ENCODE measurements around the gene MYO9A.
"Not testable (repeated sequence)": the region's sequence is repeated elsewhere in the genome, so short reads cannot be mapped to it uniquely, and the experiment has no call there.

MYO9A gene

GRCh38 chr15:72009222-72009621 is 108.7 kb downstream of the MYO9A start:
- H3K9me3 ChIP-seq (ENCODE audit: severe bottlenecking), result no peaks in the 10 kb centered on the region
- no peak overlapping the region for H3K27ac ChIP-seq (ENCODE audit: poor library complexity, severe bottlenecking)
- DNase-seq (ENCODE audit: low spot score), result no peak
- H3K4me3 ChIP-seq (ENCODE audit: severe bottlenecking), result no peak overlapping the region
- no peak for ATAC-seq (ENCODE audit: low read depth)
- peaks cover 36% of the 10 kb centered on the region for H3K36me3 ChIP-seq (ENCODE audit: low read depth)
- TF ChIP-seq CTCF (IDR thresholded peaks at IDR 0.05; ENCODE audit: poor library complexity, severe bottlenecking), result no peak
- H3K27me3 ChIP-seq (ENCODE audit: insufficient read depth, poor library complexity, severe bottlenecking), result no peaks in the 10 kb centered on the region
- no peaks in the 10 kb centered on the region for H3K4me1 ChIP-seq (ENCODE audit: insufficient read depth, poor library complexity, severe bottlenecking)

- DNase-seq (ENCODE audit: low spot score) (no peak), ATAC-seq (ENCODE audit: low read depth) (no peak)
- H3K27ac ChIP-seq (ENCODE audit: poor library complexity, severe bottlenecking), result no peak overlapping the region
- peaks cover 41% of the 10 kb centered on the region for H3K36me3 ChIP-seq (ENCODE audit: low read depth)
- no peaks in the 10 kb centered on the region for H3K4me1 ChIP-seq (ENCODE audit: insufficient read depth, poor library complexity, severe bottlenecking)
- H3K4me3 ChIP-seq (ENCODE audit: severe bottlenecking), result no peak overlapping the region
- no peak for TF ChIP-seq CTCF (IDR thresholded peaks at IDR 0.05; ENCODE audit: poor library complexity, severe bottlenecking)
- H3K9me3 ChIP-seq (ENCODE audit: severe bottlenecking), result no peaks in the 10 kb centered on the region
- no peaks in the 10 kb centered on the region for H3K27me3 ChIP-seq (ENCODE audit: insufficient read depth, poor library complexity, severe bottlenecking)
Measured at GRCh38 chr15:72006382-72006781, 111.6 kb downstream of the MYO9A start.

- TF ChIP-seq CTCF (IDR thresholded peaks at IDR 0.05; ENCODE audit: poor library complexity, severe bottlenecking), result no peak
- DNase-seq (ENCODE audit: low spot score) (no peak), ATAC-seq (ENCODE audit: low read depth) (no peak)
- no peaks in the 10 kb centered on the region for H3K9me3 ChIP-seq (ENCODE audit: severe bottlenecking)
- no peaks in the 10 kb centered on the region for H3K27me3 ChIP-seq (ENCODE audit: insufficient read depth, poor library complexity, severe bottlenecking)
- H3K4me3 ChIP-seq (ENCODE audit: severe bottlenecking), result no peak overlapping the region
- H3K36me3 ChIP-seq (ENCODE audit: low read depth), result peaks cover 46% of the 10 kb centered on the region
- H3K27ac ChIP-seq (ENCODE audit: poor library complexity, severe bottlenecking), result no peak overlapping the region
- no peaks in the 10 kb centered on the region for H3K4me1 ChIP-seq (ENCODE audit: insufficient read depth, poor library complexity, severe bottlenecking)
Measured at GRCh38 chr15:72005483-72005882, 112.5 kb downstream of the MYO9A start.

- Histone ChIP-seq H3K9me3 (ENCODE audit: severe bottlenecking) (peaks cover 4% of the 10 kb centered on the region), H3K27ac (ENCODE audit: poor library complexity, severe bottlenecking) (no peak overlapping the region), H3K36me3 (ENCODE audit: low read depth) (peaks cover 30% of the 10 kb centered on the region), H3K4me3 (ENCODE audit: severe bottlenecking) (no peak overlapping the region), H3K27me3 (ENCODE audit: insufficient read depth, poor library complexity, severe bottlenecking) (no peaks in the 10 kb centered on the region), H3K4me1 (ENCODE audit: insufficient read depth, poor library complexity, severe bottlenecking) (no peaks in the 10 kb centered on the region)
- DNase-seq (ENCODE audit: low spot score), result no peak
- no peak for TF ChIP-seq CTCF (IDR thresholded peaks at IDR 0.05; ENCODE audit: poor library complexity, severe bottlenecking)
- ATAC-seq (ENCODE audit: low read depth), result no peak
Measured at GRCh38 chr15:71999807-72000206, 118.1 kb downstream of the MYO9A start.

GRCh38 chr15:71998717-71999116 is 119.2 kb downstream of the MYO9A start:
- not testable (repeated sequence) for DNase-seq (ENCODE audit: low spot score); H3K27ac ChIP-seq (ENCODE audit: poor library complexity, severe bottlenecking); H3K27me3 ChIP-seq (ENCODE audit: insufficient read depth, poor library complexity, severe bottlenecking); H3K4me1 ChIP-seq (ENCODE audit: insufficient read depth, poor library complexity, severe bottlenecking); ATAC-seq (ENCODE audit: low read depth); H3K4me3 ChIP-seq (ENCODE audit: severe bottlenecking); H3K9me3 ChIP-seq (ENCODE audit: severe bottlenecking)
- H3K36me3 ChIP-seq (ENCODE audit: low read depth), result peaks cover 27% of the 10 kb centered on the region
